ENCODE results near the gene SBF2. TPM values are rescaled to one million over a fixed set of nuclear protein-coding genes. Genes with fewer than 3 reads are reported as not detected.

The SBF2 gene
- total RNA-seq, 4 donors from 2014 or later: 29.7 to 60.4 (median 36.0) TPM

DNA sequence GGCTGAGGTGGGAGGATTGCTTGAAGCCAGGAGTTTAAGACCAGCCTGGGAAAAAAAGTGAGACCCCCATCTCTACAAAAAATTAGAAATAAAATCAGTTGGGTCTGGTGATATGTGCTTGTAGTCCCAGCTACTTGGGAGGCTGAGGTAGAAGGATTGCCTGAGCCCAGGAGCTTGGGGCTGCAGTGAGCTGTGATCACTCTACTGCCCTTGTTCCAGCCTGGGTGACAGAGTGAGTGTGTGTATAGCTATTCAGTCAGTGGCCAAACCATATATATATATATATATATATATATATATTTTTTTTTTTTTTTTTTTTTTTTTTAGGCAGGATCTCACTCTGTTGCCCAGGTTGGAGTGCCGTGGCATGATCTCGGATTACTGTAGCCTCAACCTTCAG is 35.3 kb upstream of the SBF2 start:
- 100% methylated on average over 1 to 2 of the region's 2 CpGs for WGBS, 2 donors
- no peak for TF ChIP-seq POLR2A (IDR thresholded peaks at IDR 0.05)
- TF ChIP-seq, protein P1, sequence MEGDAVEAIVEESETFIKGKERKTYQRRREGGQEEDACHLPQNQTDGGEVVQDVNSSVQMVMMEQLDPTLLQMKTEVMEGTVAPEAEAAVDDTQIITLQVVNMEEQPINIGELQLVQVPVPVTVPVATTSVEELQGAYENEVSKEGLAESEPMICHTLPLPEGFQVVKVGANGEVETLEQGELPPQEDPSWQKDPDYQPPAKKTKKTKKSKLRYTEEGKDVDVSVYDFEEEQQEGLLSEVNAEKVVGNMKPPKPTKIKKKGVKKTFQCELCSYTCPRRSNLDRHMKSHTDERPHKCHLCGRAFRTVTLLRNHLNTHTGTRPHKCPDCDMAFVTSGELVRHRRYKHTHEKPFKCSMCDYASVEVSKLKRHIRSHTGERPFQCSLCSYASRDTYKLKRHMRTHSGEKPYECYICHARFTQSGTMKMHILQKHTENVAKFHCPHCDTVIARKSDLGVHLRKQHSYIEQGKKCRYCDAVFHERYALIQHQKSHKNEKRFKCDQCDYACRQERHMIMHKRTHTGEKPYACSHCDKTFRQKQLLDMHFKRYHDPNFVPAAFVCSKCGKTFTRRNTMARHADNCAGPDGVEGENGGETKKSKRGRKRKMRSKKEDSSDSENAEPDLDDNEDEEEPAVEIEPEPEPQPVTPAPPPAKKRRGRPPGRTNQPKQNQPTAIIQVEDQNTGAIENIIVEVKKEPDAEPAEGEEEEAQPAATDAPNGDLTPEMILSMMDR (IDR thresholded peaks at IDR 0.05): no peak
- DNase-seq (ENCODE audit: low spot score in 2 of 2): no peak
- intact Hi-C loops (cut with DNase I; ENCODE audit: low total_unique reads): no loop called here
- no peak overlapping the region for H3K4me3 ChIP-seq (ENCODE audit: low read depth, poor library complexity, severe bottlenecking)

DNA sequence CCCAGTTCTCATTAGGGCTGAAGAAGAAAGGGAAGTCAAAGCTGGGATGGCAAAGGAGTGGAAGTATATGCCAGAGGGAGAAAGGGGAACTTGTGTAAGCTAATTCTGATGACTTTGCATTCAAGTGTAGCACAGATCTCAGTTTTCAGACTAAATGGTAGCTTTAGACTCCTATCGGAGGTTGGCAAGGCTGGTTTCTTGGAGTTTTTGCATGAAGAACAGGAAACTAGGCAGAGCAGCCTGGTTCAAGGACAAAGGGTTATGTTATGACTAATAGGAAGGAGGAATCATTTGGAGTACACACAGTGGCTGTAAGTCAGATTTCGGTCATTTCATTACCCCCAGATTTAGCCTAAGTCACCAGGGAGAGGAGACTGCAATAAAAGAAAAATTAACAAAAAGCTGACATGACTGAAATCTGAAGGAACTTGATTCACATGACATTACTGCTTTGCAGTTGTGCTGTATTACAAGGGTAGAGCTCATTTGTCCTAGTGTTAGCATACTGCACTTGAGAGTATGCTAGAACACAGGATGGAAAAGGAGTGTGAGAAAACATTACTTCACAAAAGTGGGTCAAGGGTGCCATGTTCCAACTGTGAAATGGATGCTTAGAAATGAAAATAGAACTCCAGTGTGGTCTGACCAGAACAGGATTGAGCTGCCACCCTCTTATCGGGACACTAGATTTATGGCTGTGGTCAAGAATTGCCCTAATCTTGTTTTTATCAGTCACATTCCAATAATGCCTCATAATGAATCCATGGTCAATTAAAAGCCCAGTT is 34.5 kb upstream of the SBF2 start:
- 46 to 58% methylated on average over 3 of the region's 3 CpGs for WGBS, 2 donors
- no peak overlapping the region for H3K4me3 ChIP-seq (ENCODE audit: low read depth, poor library complexity, severe bottlenecking)
- DNase-seq (ENCODE audit: low spot score in 2 of 2): no peak
- intact Hi-C loops (cut with DNase I; ENCODE audit: low total_unique reads): no loop called here
- no peak for TF ChIP-seq POLR2A (IDR thresholded peaks at IDR 0.05)
- TF ChIP-seq, protein P1 (IDR thresholded peaks at IDR 0.05): no peak

GRCh38 chr11:10327254-10327653 is 33.2 kb upstream of the SBF2 start:
- TF ChIP-seq, protein P1 (IDR thresholded peaks at IDR 0.05): no peak
- no peak for TF ChIP-seq POLR2A (IDR thresholded peaks at IDR 0.05)
- DNase-seq (ENCODE audit: low spot score in 2 of 2): no peak
- intact Hi-C loops (cut with DNase I; ENCODE audit: low total_unique reads): no loop called here
- H3K4me3 ChIP-seq (ENCODE audit: low read depth, poor library complexity, severe bottlenecking): no peak overlapping the region

GRCh38 chr11:10326012-10326964 is 32.3 kb upstream of the SBF2 start:
- intact Hi-C loops (cut with DNase I; ENCODE audit: low total_unique reads): no loop called here
- TF ChIP-seq POLR2A (IDR thresholded peaks at IDR 0.05): no peak
- TF ChIP-seq, protein P1 (IDR thresholded peaks at IDR 0.05): no peak

DNA sequence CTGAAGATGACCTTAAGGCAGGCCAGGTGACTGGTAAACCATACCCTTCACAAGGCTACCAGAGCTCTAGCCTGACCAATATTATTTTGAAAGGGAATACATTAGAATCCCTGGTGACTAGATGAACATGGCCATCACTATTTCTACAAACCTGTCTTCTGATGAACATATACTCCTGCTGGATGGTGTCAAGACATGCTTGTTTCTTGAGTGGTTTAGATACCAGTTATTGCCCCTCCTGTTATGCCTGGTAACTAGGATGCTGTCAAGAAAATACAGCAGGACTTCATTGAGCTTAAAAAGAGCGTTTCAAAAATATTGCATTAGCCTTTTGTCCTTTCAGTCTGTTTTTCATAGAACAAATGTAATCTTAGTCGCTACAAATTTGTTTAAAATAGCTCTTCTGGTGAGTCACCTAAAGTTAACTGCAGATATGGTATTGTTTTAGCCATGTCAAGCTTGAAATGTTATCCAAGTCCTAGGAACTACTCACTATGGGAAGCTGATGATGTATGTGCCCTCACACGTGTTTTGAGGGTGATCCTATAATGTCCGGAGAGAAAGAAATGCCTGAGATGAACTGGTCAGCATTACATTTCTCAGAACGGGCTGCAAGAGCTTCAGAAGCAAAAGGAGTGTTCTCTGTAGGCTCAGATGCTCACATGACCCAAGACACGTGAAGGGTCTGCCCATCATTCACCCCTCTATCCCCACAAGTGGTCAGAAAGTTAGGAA is 31.4 kb upstream of the SBF2 start:
- 52 to 64% methylated on average over 6 of the region's 6 CpGs for WGBS, 2 donors
- no peak for TF ChIP-seq POLR2A (IDR thresholded peaks at IDR 0.05)
- TF ChIP-seq, protein P1 (IDR thresholded peaks at IDR 0.05): no peak
- intact Hi-C loops (cut with DNase I; ENCODE audit: low total_unique reads): no loop called here
- H3K4me3 ChIP-seq (ENCODE audit: low read depth, poor library complexity, severe bottlenecking): no peak overlapping the region
- DNase-seq (ENCODE audit: low spot score in 2 of 2): no peak

More at GRCh38 chr11:10326012-10326964, 32.3 kb upstream of the SBF2 start:
- DNase-seq (ENCODE audit: low spot score in 2 of 2): no peak
- 61 to 63% methylated on average over 2 of the region's 2 CpGs for WGBS, 2 donors
- no peak overlapping the region for H3K4me3 ChIP-seq (ENCODE audit: low read depth, poor library complexity, severe bottlenecking)

Data from lower leg skin (tissue), 4 donors.